HG02870 (cell line): Measurements from ENCODE around the gene SMIM9.

Experiments
- ATAC-seq: cut with Tn5 transposase; IDR thresholded peaks from one replicate; pipeline ENCODE4 v1.9.1; 2021; ENCODE audit warnings: mild to moderate bottlenecking, moderate library complexity; ENCODE audit not compliant: unreplicated experiment

SMIM9 gene

DNA sequence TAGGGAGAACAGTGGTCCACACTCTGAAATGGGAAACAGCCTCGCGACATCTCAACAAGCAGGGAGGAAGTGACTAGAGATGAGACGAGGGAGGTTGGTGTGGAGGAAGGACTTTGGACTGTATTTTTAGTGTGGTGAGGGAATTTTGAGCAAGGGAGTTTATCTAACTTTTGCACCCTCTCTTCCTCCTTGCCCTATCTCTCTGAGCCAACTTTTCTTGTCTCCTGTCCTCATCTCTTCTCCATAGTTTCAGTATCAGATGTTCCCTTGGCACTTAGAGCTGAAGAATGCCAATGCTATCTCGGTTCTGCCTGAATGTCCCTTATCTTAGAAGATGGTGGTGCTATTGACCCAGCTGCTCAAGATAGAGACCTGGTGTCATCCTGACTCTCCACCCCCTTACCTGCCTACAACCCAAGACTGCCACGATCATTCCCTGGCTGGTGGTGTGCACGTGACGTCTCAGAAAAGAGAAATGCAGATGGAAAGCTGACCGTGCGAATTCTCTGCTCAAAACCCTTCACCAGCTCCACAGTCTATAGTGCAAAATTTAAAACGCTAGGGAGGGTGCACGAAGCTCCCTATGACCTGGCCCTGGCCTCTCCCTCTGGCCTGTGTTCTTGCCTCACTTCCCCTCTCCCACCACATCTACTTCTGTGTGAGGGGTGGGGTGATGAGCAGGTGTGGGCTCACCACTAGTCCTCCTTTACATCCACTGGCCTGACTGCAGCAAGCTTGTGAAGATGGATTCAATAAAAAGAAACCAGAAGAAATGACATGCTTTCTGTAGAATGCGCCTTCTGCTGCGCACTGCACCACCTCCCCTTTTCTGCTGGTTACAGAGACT, 50.1 kb downstream of the SMIM9 start:
- ATAC-seq = no peak

DNA sequence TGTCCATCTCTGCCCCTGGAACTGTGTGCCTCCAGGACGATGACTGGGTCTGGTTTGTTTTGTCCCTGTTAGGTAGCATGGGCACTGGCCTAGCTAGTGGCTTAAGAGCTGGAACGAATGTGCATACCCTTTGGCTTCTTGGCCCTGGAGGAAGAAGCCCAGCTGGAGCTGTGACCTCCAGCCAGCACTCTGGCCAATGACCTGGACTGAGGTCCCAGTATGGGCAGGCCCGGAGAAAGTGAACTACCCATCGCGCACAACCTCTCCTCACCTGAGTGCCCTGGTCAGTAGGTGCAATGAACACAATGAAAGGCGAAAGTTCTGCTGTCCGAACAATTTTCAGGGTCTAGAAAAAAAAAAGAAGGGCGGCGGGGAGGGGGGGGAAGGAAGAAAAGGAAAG, 53.5 kb downstream of the SMIM9 start:
- no peak for ATAC-seq

DNA sequence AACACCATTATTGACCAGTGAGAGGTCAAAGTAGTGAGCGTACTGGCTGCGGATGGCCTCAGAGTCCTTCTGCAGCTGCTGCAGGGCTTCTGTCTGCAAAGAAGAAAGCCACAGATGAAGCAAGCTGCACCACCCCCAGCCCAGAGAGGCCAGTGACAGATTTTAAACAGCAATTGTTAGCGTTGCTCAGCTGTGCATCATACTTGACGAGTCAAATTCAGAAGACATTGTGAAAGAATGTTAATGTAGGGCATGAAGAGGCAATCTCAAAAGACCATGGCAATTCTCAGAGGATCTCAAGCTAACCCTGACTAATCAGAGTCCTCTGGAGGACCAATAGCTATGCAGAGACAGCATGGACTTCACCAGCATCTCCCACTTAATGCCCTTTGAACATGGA, 55.2 kb downstream of the SMIM9 start:
- ATAC-seq = no peak

DNA sequence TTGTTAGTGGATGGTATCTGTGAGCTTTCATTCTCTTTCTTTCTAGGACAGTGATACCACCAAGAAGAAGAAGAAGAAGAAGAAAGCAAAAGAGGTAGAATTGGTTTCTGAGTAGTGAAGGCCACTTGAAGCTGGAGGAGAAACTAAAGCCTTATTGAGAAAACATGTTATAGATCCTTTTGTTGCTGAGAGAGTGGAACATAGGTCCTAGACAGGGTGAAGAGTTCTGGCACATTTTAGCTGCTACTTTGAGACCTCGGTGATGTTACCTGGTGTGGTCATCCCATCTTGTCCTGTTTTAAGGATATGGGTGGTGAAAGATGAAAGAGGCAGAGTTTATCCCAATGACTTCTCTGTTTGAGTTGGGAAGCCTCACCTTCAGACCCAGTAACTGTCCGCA, 57.7 kb downstream of the SMIM9 start:
- ATAC-seq = no peak

DNA sequence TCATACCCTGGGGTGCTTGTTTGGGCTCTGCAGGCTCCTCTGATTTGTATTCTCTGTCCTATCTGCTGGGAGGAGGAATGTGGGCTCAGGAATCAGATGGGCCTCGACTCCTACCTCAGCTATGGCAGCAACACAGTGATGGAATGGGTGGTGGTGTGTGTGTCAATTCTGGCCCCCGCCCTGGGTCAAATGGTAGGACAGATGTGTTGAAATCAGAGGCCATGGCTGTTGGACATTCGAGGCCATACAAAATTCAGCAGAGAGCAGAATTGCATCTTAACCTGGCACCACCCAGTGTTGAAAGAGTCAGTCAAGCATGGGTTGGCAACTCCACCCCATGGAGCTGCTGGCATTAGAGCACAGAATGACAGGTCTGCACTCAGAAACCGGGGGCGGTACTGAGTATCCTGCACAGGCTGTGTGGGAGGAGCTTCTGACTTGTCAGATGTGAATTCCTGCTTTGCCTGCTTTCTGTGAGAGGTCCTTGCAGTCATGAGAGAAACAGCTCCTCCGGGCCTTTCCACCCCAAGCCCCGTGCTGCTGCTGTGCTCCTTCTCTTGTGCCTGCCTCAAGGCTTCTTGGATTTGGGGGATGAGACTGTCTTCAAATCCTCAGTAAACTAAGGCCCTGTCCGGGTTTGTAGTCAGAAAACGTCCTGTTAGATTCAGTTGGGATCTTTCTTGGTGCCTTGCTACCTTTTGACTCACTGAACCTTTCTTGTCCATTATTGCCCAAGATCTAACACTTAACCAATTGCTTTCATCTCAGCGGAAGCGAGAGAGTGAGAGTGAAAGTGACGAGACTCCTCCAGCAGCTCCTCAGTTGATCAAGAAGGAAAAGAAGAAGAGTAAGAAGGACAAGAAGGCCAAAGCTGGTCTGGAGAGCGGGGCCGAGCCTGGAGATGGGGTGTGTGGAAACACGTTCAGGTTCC, 58.8 kb downstream of the SMIM9 start:
- no peak for ATAC-seq

DNA sequence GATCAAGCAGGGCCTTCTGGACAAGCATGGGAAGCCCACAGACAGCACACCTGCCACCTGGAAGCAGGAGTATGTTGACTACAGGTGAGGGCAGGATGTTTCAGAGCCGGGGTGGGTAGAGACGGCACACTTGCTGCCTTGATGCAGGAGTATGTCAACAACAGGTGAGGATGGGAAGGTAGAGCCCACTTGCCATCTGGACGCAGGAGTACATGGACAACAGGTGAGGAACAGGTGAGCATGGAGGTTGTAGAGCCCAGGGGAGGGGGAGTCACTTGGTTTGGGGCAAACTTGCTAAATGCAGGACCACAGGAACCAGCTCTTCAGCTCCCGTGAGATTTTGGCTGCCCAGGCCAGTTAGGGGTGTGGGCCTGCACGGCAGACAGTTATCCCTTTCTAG, 59.8 kb downstream of the SMIM9 start:
- ATAC-seq = no peak
